HepG2 (cell line): ENCODE measurements around the gene PARVB. TPM values are rescaled to one million over a fixed set of nuclear protein-coding genes. Genes with fewer than 3 reads are reported as not detected.

ENCODE experiments used
- ATAC-seq: fragments of 200-7000 bp; cut with Tn5 transposase; 3 replicates; pipeline ENCODE4 v1.9.1; 2020; ENCODE audit warnings: mild to moderate bottlenecking, moderate library complexity
- BruUV-seq: library from RNA; stranded (reverse); fragments of 400-500 nt; replicated peaks from 2 replicates; lab custom pipeline; 2021; lab: Mats Ljungman, UMichigan
- CTCF ChIA-PET: fragments of 300-600 bp; formaldehyde crosslinking; extraction: SDS; loops from one replicate; lab custom pipeline; 2021; ENCODE audit warnings: low total read pairs, inconsistent platforms, low intra/inter-chr PET ratio; lab: Yijun Ruan, JAX
- POLR2A ChIA-PET: fragments of 350-600 bp; sonication (Branson Sonifier 250); formaldehyde crosslinking; loops from one replicate; lab custom pipeline; 2020; ENCODE audit warnings: antibody characterized with exemption, inconsistent platforms; lab: Yijun Ruan, JAX
- DNase-seq: peaks from one replicate; pipeline ENCODE4 v3.0.0-alpha.2; 2015; ENCODE audit warnings: low spot score
- FAIRE-seq: peaks from 3 replicates; lab custom pipeline; 2011; peaks lifted over from hg19 to GRCh38; lab: Jason Lieb, UNC
- H2AFZ ChIP-seq: one replicate; pipeline ENCODE4 v1.6.1; 2011; ENCODE audit warnings: low read length, inconsistent platforms
- H3K27ac ChIP-seq: fragments of 300-600 bp; 3 replicates; pipeline ENCODE4 v1.8.0; 2011; ENCODE audit warnings: mixed run types, mild to moderate bottlenecking, mixed read lengths, low read length, inconsistent platforms; ENCODE audit not compliant: insufficient read depth; ENCODE audit errors: extremely low read length
- H3K27me3 ChIP-seq, 2 experiments: fragments of 200-600 bp in 1 of 2; 2 replicates in 1 of 2; 3 replicates in 1 of 2; pipeline versions ENCODE4 v1.6.0 to v1.8.0; 2011; ENCODE audit warnings: low read length in 2 of 2, mild to moderate bottlenecking in 2 of 2, moderate library complexity in 2 of 2, inconsistent platforms in 1 of 2; ENCODE audit not compliant: insufficient read depth in 2 of 2, control insufficient read depth in 1 of 2
- H3K36me3 ChIP-seq, 2 experiments: fragments of 200-600 bp in 1 of 2; replicated peaks in 1 of 2; 2 replicates in 1 of 2; 3 replicates in 1 of 2; pipeline versions ENCODE4 v1.5.1 to v1.8.0; 2011; ENCODE audit warnings: low read length in 2 of 2, inconsistent platforms in 1 of 2; ENCODE audit not compliant: insufficient read depth in 2 of 2, control insufficient read depth in 1 of 2
- H3K4me1 ChIP-seq: 2 replicates; pipeline ENCODE4 v1.5.1; 2012; ENCODE audit warnings: low read length, inconsistent platforms; ENCODE audit not compliant: insufficient read depth
- H3K4me2 ChIP-seq: 2 replicates; pipeline ENCODE4 v1.6.0; 2011; ENCODE audit warnings: low read depth, low read length, inconsistent platforms
- H3K4me3 ChIP-seq, 3 experiments: fragments of 200-600 bp in 1 of 3; sonication (generic), shearing (Covaris generic) in 1 of 3; replicated peaks in 1 of 3; 2 replicates each; pipeline ENCODE4 v1.5.1; 2011 to 2016; ENCODE audit warnings: low read length in 3 of 3, inconsistent platforms in 2 of 3, low read depth in 2 of 3, mild to moderate bottlenecking in 2 of 3, control low read depth in 1 of 3, mixed read lengths in 1 of 3; ENCODE audit not compliant: insufficient read depth in 1 of 3
- H3K79me2 ChIP-seq: one replicate; pipeline ENCODE4 v1.6.1; 2011; ENCODE audit warnings: low read length, inconsistent platforms; ENCODE audit not compliant: insufficient read depth
- H3K9ac ChIP-seq: 2 replicates; pipeline ENCODE4 v1.6.0; 2011; ENCODE audit warnings: mild to moderate bottlenecking, low read depth, low read length, inconsistent platforms; ENCODE audit not compliant: insufficient read depth
- H3K9me3 ChIP-seq: 2 replicates; pipeline ENCODE4 v1.5.1; 2012; ENCODE audit warnings: mild to moderate bottlenecking, low read length
- H4K20me1 ChIP-seq: 2 replicates; pipeline ENCODE4 v1.6.0; 2011; ENCODE audit warnings: inconsistent platforms, mild to moderate bottlenecking, low read length, moderate library complexity; ENCODE audit not compliant: insufficient read depth
- CBFB ChIP-seq: sonication (generic); formaldehyde crosslinking; IDR thresholded peaks from 2 replicates; pipeline ENCODE4 v1.4.0; 2020; ENCODE audit warnings: missing genetic modification reagents
- CC2D1A ChIP-seq: sonication (generic); formaldehyde crosslinking; IDR thresholded peaks from 2 replicates; pipeline ENCODE4 v1.8.1; 2023; ENCODE audit warnings: mild to moderate bottlenecking, missing genetic modification reagents
- CSRNP1 ChIP-seq: sonication (generic); formaldehyde crosslinking; IDR thresholded peaks from 2 replicates; pipeline ENCODE4 v1.8.1; 2023; ENCODE audit warnings: mild to moderate bottlenecking, missing genetic modification reagents
- EZH2 ChIP-seq: conservative IDR thresholded peaks from 2 replicates; pipeline ENCODE4 v1.6.1; 2012; ENCODE audit warnings: mild to moderate bottlenecking, low read depth, low read length, moderate library complexity
- LCORL ChIP-seq, 2 experiments: fragments of 450-650 bp in 1 of 2; sonication (generic) in 1 of 2; formaldehyde crosslinking in 1 of 2; IDR thresholded peaks; 2 replicates each; pipeline versions ENCODE4 v1.5.0 to v1.6.1; 2017 to 2020; ENCODE audit warnings: antibody characterized with exemption in 1 of 2, missing genetic modification reagents in 1 of 2
- NR2F1 ChIP-seq, 2 experiments: fragments of 450-650 bp in 1 of 2; formaldehyde crosslinking in 1 of 2; IDR thresholded peaks; 2 replicates each; pipeline versions ENCODE4 v1.5.0 to v1.6.1; 2016 to 2020; ENCODE audit warnings: mild to moderate bottlenecking in 1 of 2, missing compliant biosample characterization in 1 of 2, missing genetic modification reagents in 1 of 2, moderate library complexity in 1 of 2
- PHF5A ChIP-seq: IDR thresholded peaks from one replicate; pipeline ENCODE4 v1.6.1; 2018; ENCODE audit warnings: low read depth, missing genetic modification reagents; ENCODE audit not compliant: unreplicated experiment
- ZNF205 ChIP-seq: IDR thresholded peaks from 2 replicates; pipeline ENCODE4 v1.6.1; 2018; ENCODE audit warnings: missing biosample characterization, missing genetic modification reagents
- ZNF296 ChIP-seq: sonication (generic); formaldehyde crosslinking; conservative IDR thresholded peaks from 2 replicates; pipeline ENCODE4 v1.5.0; 2020; ENCODE audit warnings: mild to moderate bottlenecking, missing genetic modification reagents
- ZNF564 ChIP-seq: sonication (generic); formaldehyde crosslinking; IDR thresholded peaks from 2 replicates; pipeline ENCODE4 v1.8.1; 2023; ENCODE audit warnings: mild to moderate bottlenecking, missing genetic modification reagents
- ZNF7 ChIP-seq: IDR thresholded peaks from 2 replicates; pipeline ENCODE4 v1.6.1; 2016; ENCODE audit warnings: missing biosample characterization, missing genetic modification reagents
- WGBS: methylation state at CpG from one replicate; pipeline ENCODE4 v1.1.6; 2017; ENCODE audit warnings: low lambda C conversion rate; 5-methylcytosine and 5-hydroxymethylcytosine counted together
- in situ Hi-C: cut with HindIII; loops from 2 replicates; pipeline ENCODE4 v1.10.0; 2017; ENCODE audit warnings: low pct_unique_long_range_greater_than_20kb; ENCODE audit not compliant: extremely low pct_ligation_motif_present
- intact Hi-C: fragments of 100-400 bp; cut with micrococcal nuclease; formaldehyde crosslinking; loops from one replicate; pipeline ENCODE4 v1.10.0; 2022; ENCODE audit not compliant: unreplicated experiment
- polyA plus RNA-seq, 8 experiments: library from polyadenylated mRNA; depleted of rRNA in 3 of 8; stranded (reverse) in 7 of 8; unstranded in 1 of 8; fragments of >200 nt; fragmentation: Illumina TruSeq in 4 of 8; extraction: Trizol in 4 of 8; gene quantifications; 2 replicates each; pipeline versions ENCODE4 v1.2.1 to v1.2.3, GENCODE V29; 2011 to 2016; ENCODE audit warnings: low read depth in 4 of 8, missing spikeins in 1 of 8, mixed read lengths in 1 of 8; ENCODE audit not compliant: insufficient read depth in 1 of 8
- total RNA-seq, 5 experiments: library from RNA; depleted of rRNA; stranded (reverse); fragments of >200 nt; fragmentation: Illumina TruSeq; extraction: Trizol; gene quantifications; 2 replicates each; pipeline ENCODE4 v1.2.3, GENCODE V29; 2016; ENCODE audit warnings: low read depth in 1 of 5

The PARVB gene
- total and polyA plus RNA-seq, 2 of the 13 experiments (the other 11 are each of a cell fraction or from before 2014, with no cell fraction given): 0.11 to 0.15 TPM

- TF ChIP-seq PHF5A (CRISPR knock-in tag): no peak
- no peak for TF ChIP-seq ZNF296 (CRISPR knock-in tag)
- TF ChIP-seq CC2D1A (CRISPR knock-in tag): no peak
- TF ChIP-seq ZNF205 (CRISPR knock-in tag): no peak
- TF ChIP-seq, all 625 proteins: peak for 0
These were observed 45.5 kb upstream of the PARVB start (continued) for GRCh38 chr22:43978558-43978957.

- no peak for ATAC-seq
These were observed 43.5 kb upstream of the PARVB start for GRCh38 chr22:43980579-43980978.

More at GRCh38 chr22:43980579-43980978, 43.5 kb upstream of the PARVB start:
- Histone ChIP-seq H3K27me3 (no peaks in the 10 kb centered on the region), H4K20me1 (no peaks in the 10 kb centered on the region), H3K27ac (no peak overlapping the region), H3K9me3 (no peaks in the 10 kb centered on the region), H3K36me3 (peaks cover 20 to 75% of the 10 kb centered on the region in 2 experiments; a peak in 4 of 5 replicates), H3K4me3 (no peak overlapping the region), H2AFZ (no peak overlapping the region), H3K79me2 (no peaks in the 10 kb centered on the region), H3K4me2 (no peak overlapping the region), H3K9ac (no peak overlapping the region), H3K4me1 (no peaks in the 10 kb centered on the region)
- FAIRE-seq (no peak), DNase-seq (no peak)
- 100% methylated on average over 5 of the region's 7 CpGs for WGBS
- no TSS peak for BruUV-seq
- in situ Hi-C loops: no loop called here
- intact Hi-C loops: no loop called here
- CTCF ChIA-PET: no interaction called here
- no peak for TF ChIP-seq CSRNP1 (CRISPR knock-in tag)
- TF ChIP-seq LCORL (IDR thresholded peaks at IDR 0.05): no peak
- no peak for TF ChIP-seq LCORL (CRISPR knock-in tag; IDR thresholded peaks at IDR 0.05)
- no peak for TF ChIP-seq ZNF564 (CRISPR knock-in tag)
- no peak for TF ChIP-seq EZH2
- TF ChIP-seq CBFB (CRISPR knock-in tag): no peak
- no peak for TF ChIP-seq ZNF7 (CRISPR knock-in tag)
- no peak for TF ChIP-seq NR2F1 (CRISPR knock-in tag; IDR thresholded peaks at IDR 0.05)
- POLR2A ChIA-PET: no interaction called here
